LNCAP (cell line): ENCODE data around the gene CCDC184.

Source experiments
- TF ChIP-seq, protein P1 (sequence below): fragments of 450-650 bp; IDR thresholded peaks from 2 replicates; pipeline ENCODE4 v1.5.1; 2017; ENCODE audit warnings: mild to moderate bottlenecking

CCDC184 gene

DNA sequence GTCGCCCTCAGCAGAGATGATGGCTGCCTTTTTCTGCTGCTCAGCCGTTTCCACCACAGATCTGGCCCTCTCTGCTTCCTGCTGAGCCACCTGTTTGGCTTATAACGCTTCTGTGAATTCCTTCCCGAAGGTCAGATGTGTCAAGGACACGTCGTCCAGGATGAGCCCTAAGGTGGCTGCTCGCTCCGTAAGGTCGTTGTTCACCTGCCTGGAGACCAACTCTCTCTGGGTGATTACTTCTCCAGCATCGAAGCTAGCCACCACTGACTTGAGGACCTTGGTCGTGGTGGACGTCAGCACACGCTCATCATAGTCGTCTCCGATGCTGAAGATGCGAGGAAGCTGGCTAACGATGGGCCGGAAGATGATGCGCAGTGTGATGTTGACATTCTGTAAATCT lies 14.4 kb upstream of the CCDC184 start:
- TF ChIP-seq, protein P1, sequence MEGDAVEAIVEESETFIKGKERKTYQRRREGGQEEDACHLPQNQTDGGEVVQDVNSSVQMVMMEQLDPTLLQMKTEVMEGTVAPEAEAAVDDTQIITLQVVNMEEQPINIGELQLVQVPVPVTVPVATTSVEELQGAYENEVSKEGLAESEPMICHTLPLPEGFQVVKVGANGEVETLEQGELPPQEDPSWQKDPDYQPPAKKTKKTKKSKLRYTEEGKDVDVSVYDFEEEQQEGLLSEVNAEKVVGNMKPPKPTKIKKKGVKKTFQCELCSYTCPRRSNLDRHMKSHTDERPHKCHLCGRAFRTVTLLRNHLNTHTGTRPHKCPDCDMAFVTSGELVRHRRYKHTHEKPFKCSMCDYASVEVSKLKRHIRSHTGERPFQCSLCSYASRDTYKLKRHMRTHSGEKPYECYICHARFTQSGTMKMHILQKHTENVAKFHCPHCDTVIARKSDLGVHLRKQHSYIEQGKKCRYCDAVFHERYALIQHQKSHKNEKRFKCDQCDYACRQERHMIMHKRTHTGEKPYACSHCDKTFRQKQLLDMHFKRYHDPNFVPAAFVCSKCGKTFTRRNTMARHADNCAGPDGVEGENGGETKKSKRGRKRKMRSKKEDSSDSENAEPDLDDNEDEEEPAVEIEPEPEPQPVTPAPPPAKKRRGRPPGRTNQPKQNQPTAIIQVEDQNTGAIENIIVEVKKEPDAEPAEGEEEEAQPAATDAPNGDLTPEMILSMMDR, result no peak

- TF ChIP-seq, protein P1, result no peak
These were observed 7.6 kb upstream of the CCDC184 start for GRCh38 chr12:48175613-48176416.

DNA sequence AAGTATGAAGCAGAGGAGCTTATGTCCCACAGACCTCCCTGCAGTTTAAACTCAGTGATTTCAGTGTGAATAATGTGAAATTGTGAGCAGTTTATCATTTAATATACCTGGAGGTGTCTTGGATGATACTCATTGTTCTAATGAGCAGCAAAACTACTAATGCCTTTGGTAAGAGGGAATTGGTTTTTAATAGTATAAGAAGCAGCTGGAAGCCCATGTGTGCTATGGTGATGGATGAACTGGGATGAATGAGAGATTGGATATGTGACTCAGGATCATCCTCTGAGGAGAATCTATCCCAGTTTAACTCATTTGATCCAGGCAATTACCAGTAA lies 7.1 kb upstream of the CCDC184 start:
- TF ChIP-seq, protein P1, result no peak

DNA sequence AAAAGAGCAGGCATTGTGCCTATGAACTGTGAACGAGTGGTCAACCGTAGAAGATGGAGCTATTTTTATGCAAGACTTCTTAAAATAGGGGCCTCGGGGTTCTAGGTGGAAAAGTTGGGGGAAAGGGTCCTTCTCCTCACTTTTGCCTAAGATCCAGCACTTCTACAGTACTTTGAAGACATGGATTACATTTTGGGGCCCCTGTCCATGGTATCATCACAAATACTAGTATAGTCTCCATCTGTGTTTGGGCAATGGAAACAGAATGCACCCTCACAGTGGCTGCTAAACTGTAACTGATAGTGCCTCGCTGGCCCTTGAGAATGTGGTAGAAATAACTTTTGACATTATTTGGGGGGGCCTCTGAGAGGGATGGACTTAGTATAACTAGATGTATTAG lies 5.5 kb upstream of the CCDC184 start:
- TF ChIP-seq, protein P1, result no peak

DNA sequence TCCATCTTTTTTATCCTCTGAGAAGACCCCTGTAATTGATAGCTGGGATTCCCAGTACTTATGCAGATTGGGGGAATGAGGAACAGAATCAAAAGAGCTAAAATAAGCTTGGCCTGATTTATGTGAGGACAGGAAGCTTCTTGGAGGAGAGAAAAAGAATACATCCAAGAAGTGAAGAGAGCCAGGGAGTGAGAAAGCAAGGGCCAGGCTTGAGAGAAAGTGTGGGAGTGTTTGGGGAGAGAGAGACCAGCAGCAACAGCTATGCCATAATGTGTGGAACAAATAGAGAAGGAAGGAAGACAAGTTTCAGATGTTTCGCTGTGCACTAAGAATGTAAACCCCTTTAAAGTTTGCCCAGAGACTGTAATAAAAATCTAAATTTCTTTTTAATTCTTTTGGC lies 4.0 kb upstream of the CCDC184 start:
- TF ChIP-seq, protein P1, result no peak

DNA sequence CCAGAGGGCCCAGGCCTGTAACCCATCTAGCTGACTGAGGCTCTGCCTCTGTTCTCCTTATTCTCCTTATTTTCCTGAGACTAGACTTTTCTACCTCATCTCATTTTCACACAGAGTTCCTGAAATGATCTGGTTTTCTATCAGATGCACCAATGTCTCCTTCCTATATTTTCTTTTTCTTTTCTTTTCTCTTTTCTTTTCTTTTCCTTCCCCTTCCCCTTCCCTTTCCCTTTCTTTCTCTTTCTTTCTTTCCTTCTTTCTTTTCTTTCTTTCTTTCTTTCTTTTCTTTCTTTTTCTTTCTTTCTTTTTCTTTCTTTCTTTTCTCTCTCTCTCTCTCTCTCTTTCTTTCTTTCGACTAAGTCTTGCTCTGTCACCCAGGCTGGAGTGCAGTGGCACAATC lies 3.0 kb upstream of the CCDC184 start:
- TF ChIP-seq, protein P1, result no peak

DNA sequence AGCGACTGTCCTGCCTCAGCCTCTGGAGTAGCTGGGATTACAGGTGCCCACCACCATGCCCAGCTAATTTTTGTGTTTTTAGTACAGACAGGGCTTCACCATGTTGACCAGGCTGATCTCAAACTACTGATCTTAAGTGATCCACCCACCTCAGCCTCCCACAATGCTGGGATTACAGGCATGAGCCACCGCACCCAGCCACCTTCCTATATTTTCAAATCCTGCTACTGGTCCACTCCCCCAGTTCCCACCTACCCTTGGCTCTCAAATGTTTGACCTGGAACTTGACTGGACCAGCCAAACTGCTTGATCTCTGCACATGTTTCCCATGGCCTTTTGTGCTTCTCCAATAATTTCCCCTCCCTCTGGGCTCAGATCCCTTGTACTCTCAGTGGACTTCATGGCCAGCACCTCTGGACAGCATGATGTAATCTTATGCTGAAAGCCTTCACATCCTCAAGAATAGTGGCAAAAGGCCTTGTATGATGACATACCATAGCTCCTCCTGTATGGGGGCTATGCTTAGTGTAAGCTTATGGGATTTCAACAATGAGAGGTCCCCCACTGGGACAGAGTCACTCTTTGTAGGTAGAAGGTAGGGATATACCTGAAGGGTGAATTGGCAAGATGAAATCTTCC lies 2.5 kb upstream of the CCDC184 start:
- TF ChIP-seq, protein P1, result no peak
